ENCODE data around the gene ZNF534.

DNA sequence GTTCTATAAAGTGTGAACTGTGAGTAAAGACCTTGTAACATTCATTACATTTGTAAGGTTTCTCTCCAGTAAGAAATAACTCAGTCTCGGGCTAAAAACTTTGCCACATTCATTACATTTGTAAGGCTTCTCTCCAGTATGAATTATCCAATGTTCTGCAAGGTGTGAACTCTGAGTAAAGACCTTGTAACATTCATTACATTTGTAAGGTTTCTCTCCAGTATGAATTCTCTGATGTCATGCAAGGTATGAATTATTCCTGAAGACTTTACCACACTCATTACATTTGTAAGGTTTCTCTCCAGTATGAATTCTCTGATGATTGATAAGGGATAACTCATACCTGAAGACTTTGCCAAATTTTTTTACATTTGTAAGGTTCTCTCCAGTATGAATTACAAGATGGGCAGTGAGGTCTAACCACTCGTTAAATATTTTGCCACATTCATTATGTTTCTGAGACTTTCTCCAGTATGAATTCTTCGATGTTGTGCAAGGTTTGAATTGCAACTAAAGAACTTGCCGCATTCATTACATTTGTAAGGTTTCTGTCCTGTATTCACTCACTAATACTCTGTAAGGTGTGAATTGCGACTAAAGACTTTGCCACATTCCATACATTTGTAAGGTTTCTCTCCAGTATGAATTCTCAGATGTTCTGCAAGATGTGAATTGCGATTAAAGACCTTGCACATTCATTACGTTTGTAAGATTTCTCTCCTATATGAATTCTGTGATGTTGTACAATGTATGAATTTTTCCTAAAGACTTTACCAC lies 45.6 kb downstream of the ZNF534 start:
- TF ChIP-seq, protein P1, sequence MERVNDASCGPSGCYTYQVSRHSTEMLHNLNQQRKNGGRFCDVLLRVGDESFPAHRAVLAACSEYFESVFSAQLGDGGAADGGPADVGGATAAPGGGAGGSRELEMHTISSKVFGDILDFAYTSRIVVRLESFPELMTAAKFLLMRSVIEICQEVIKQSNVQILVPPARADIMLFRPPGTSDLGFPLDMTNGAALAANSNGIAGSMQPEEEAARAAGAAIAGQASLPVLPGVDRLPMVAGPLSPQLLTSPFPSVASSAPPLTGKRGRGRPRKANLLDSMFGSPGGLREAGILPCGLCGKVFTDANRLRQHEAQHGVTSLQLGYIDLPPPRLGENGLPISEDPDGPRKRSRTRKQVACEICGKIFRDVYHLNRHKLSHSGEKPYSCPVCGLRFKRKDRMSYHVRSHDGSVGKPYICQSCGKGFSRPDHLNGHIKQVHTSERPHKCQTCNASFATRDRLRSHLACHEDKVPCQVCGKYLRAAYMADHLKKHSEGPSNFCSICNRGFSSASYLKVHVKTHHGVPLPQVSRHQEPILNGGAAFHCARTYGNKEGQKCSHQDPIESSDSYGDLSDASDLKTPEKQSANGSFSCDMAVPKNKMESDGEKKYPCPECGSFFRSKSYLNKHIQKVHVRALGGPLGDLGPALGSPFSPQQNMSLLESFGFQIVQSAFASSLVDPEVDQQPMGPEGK (CRISPR knock-in tag; IDR thresholded peaks at IDR 0.05), result no peak
- TF ChIP-seq RFX5 (IDR thresholded peaks at IDR 0.05; ENCODE audit: low read depth, low read length) (no peak), PAF1 (CRISPR knock-in tag; IDR thresholded peaks at IDR 0.05) (no peak), ZNF24 (IDR thresholded peaks at IDR 0.05) (no peak), BRD4 (CRISPR knock-in tag; IDR thresholded peaks at IDR 0.05) (no peak), JUNB (CRISPR knock-in tag; IDR thresholded peaks at IDR 0.05; ENCODE audit: borderline replicate concordance) (no peak), SMARCC2 (IDR thresholded peaks at IDR 0.05) (no peak), RXRA (CRISPR knock-in tag; IDR thresholded peaks at IDR 0.05) (no peak), ZNF83 (CRISPR knock-in tag; IDR thresholded peaks at IDR 0.05; ENCODE audit: borderline replicate concordance) (no peak), ZNF101 (CRISPR knock-in tag; IDR thresholded peaks at IDR 0.05; ENCODE audit: borderline replicate concordance, low read depth) (no peak)
- TF ChIP-seq, protein P2, sequence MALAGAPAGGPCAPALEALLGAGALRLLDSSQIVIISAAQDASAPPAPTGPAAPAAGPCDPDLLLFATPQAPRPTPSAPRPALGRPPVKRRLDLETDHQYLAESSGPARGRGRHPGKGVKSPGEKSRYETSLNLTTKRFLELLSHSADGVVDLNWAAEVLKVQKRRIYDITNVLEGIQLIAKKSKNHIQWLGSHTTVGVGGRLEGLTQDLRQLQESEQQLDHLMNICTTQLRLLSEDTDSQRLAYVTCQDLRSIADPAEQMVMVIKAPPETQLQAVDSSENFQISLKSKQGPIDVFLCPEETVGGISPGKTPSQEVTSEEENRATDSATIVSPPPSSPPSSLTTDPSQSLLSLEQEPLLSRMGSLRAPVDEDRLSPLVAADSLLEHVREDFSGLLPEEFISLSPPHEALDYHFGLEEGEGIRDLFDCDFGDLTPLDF (CRISPR knock-in tag; IDR thresholded peaks at IDR 0.05), result no peak
- TF ChIP-seq, protein P3, sequence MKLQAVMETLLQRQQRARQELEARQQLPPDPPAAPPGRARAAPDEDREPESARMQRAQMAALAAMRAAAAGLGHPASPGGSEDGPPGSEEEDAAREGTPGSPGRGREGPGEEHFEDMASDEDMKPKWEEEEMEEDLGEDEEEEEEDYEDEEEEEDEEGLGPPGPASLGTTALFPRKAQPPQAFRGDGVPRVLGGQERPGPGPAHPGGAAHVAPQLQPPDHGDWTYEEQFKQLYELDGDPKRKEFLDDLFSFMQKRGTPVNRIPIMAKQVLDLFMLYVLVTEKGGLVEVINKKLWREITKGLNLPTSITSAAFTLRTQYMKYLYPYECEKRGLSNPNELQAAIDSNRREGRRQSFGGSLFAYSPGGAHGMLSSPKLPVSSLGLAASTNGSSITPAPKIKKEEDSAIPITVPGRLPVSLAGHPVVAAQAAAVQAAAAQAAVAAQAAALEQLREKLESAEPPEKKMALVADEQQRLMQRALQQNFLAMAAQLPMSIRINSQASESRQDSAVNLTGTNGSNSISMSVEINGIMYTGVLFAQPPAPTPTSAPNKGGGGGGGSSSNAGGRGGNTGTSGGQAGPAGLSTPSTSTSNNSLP (IDR thresholded peaks at IDR 0.05; ENCODE audit: low read depth, low read length), result no peak

All from HepG2 (cell line).